Activated CD8-positive, alpha-beta memory T cell treated with anti-CD3 and anti-CD28 coated beads for 36 hours (primary cell): Measurements from ENCODE around the gene GRM7. TPM values are rescaled to one million over a fixed set of nuclear protein-coding genes. Genes with fewer than 3 reads are reported as not detected.
"Not testable (repeated sequence)": the region's sequence is repeated elsewhere in the genome, so short reads cannot be mapped to it uniquely, and the experiment has no call there.

Source experiments
- CTCF ChIA-PET: fragments of 350-600 bp; sonication (Branson Sonifier 250); formaldehyde crosslinking; loops from one replicate; lab custom pipeline; 2021; ENCODE audit warnings: antibody characterized with exemption; lab: Charles Lee
- POLR2A ChIA-PET: fragments of 350-600 bp; sonication (Branson Sonifier 250); formaldehyde crosslinking; loops from one replicate; lab custom pipeline; 2021; ENCODE audit warnings: antibody characterized with exemption; lab: Charles Lee
- total RNA-seq, 2 experiments: library from RNA; stranded (reverse); gene quantifications; one replicate each; pipeline ENCODE4 v1.2.3, GENCODE V29; 2021

Gene GRM7
- total RNA-seq, result not detected

- ChIA-PET POLR2A (no interaction called here), CTCF (no interaction called here)
Measured at GRCh38 chr3:6860954-6861624, at the start of gene GRM7. Gene GRM7, plus strand, starts transcription at chr3:6861115.

GRCh38 chr3:6821411-6821810 is 39.5 kb upstream of the GRM7 start:
- CTCF ChIA-PET, result no interaction called here
- POLR2A ChIA-PET, result no interaction called here

GRCh38 chr3:6825524-6825923 is 35.4 kb upstream of the GRM7 start:
- CTCF ChIA-PET, result no interaction called here
- POLR2A ChIA-PET, result no interaction called here

GRCh38 chr3:6827453-6827852 is 33.5 kb upstream of the GRM7 start:
- CTCF ChIA-PET, result no interaction called here
- POLR2A ChIA-PET, result no interaction called here

GRCh38 chr3:6844723-6845122 is 16.2 kb upstream of the GRM7 start:
- ChIA-PET POLR2A (no interaction called here), CTCF (no interaction called here)

- POLR2A ChIA-PET, result no interaction called here
- CTCF ChIA-PET, result no interaction called here
Measured at GRCh38 chr3:6854184-6854583, 6.7 kb upstream of the GRM7 start.

- CTCF ChIA-PET, result no interaction called here
- POLR2A ChIA-PET, result no interaction called here
Measured at GRCh38 chr3:6857510-6857909, 3.4 kb upstream of the GRM7 start.

GRCh38 chr3:6860149-6860953 is 564 bp upstream of the GRM7 start:
- POLR2A ChIA-PET, result no interaction called here
- CTCF ChIA-PET, result no interaction called here

- POLR2A ChIA-PET, result no interaction called here
- CTCF ChIA-PET, result no interaction called here
Measured at GRCh38 chr3:6861625-6862000, 698 bp downstream of the GRM7 start.

GRCh38 chr3:6862041-6862879 is 1.3 kb downstream of the GRM7 start:
- ChIA-PET POLR2A (no interaction called here), CTCF (no interaction called here)

- POLR2A ChIA-PET, result no interaction called here
- CTCF ChIA-PET, result no interaction called here
Measured at GRCh38 chr3:6862880-6863195, 1.9 kb downstream of the GRM7 start.

GRCh38 chr3:6867269-6867668 is 6.4 kb downstream of the GRM7 start:
- ChIA-PET CTCF (no interaction called here), POLR2A (no interaction called here)

- CTCF ChIA-PET, result no interaction called here
- POLR2A ChIA-PET, result no interaction called here
Measured at GRCh38 chr3:6878731-6879130, 17.8 kb downstream of the GRM7 start.

GRCh38 chr3:6912240-6912639 is 51.3 kb downstream of the GRM7 start:
- ChIA-PET POLR2A (no interaction called here), CTCF (no interaction called here)

GRCh38 chr3:6915898-6916297 is 55.0 kb downstream of the GRM7 start:
- POLR2A ChIA-PET, result no interaction called here
- CTCF ChIA-PET, result no interaction called here

GRCh38 chr3:6921066-6921465 is 60.2 kb downstream of the GRM7 start:
- CTCF ChIA-PET, result interaction anchor here (0.5 kb wide), 1 partner anchor 482 kb away, joined by 3 read pairs; no protein-coding TSS in a partner anchor
- POLR2A ChIA-PET, result no interaction called here

- CTCF ChIA-PET, result no interaction called here
- POLR2A ChIA-PET, result no interaction called here
Measured at GRCh38 chr3:6921876-6922275, 61.0 kb downstream of the GRM7 start.

GRCh38 chr3:6928064-6928463 is 67.1 kb downstream of the GRM7 start:
- ChIA-PET POLR2A (no interaction called here), CTCF (no interaction called here)

- POLR2A ChIA-PET, result no interaction called here
- CTCF ChIA-PET, result no interaction called here
Measured at GRCh38 chr3:6929918-6930317, 69.0 kb downstream of the GRM7 start.

GRCh38 chr3:6935418-6935817 is 74.5 kb downstream of the GRM7 start:
- POLR2A ChIA-PET, CTCF ChIA-PET: not testable (repeated sequence)

GRCh38 chr3:6935970-6936369 is 75.1 kb downstream of the GRM7 start:
- ChIA-PET CTCF (no interaction called here), POLR2A (no interaction called here)
